ENCODE results near the gene MLLT6.

Gene MLLT6

GRCh38 chr17:38712593-38712992 lies 7.5 kb downstream of the MLLT6 start:
- TF ChIP-seq CTCF (IDR thresholded peaks at IDR 0.05; ENCODE audit: extremely low read depth, insufficient read depth, missing control alignments) = no peak
- in situ Hi-C loops (cut with MboI; ENCODE audit: low pct_unique_long_range_greater_than_20kb, low sequenced_read_pairs, unreplicated experiment) = no loop called here
- no peak for DNase-seq (ENCODE audit: low spot score)

- in situ Hi-C loops (cut with MboI; ENCODE audit: low pct_unique_long_range_greater_than_20kb, low sequenced_read_pairs, unreplicated experiment) = no loop called here
- TF ChIP-seq CTCF (IDR thresholded peaks at IDR 0.05; ENCODE audit: extremely low read depth, insufficient read depth, missing control alignments) = no peak
- no peak for DNase-seq (ENCODE audit: low spot score)
These were observed 8.5 kb downstream of the MLLT6 start for GRCh38 chr17:38713456-38714075.

GRCh38 chr17:38715216-38715943 lies 10.3 kb downstream of the MLLT6 start:
- no peak for TF ChIP-seq CTCF (IDR thresholded peaks at IDR 0.05; ENCODE audit: extremely low read depth, insufficient read depth, missing control alignments)
- DNase-seq (ENCODE audit: low spot score) = no peak
- in situ Hi-C loops (cut with MboI; ENCODE audit: low pct_unique_long_range_greater_than_20kb, low sequenced_read_pairs, unreplicated experiment) = no loop called here

- no peak for TF ChIP-seq CTCF (IDR thresholded peaks at IDR 0.05; ENCODE audit: extremely low read depth, insufficient read depth, missing control alignments)
- in situ Hi-C loops (cut with MboI; ENCODE audit: low pct_unique_long_range_greater_than_20kb, low sequenced_read_pairs, unreplicated experiment) = no loop called here
- no peak for DNase-seq (ENCODE audit: low spot score)
These were observed 11.4 kb downstream of the MLLT6 start for GRCh38 chr17:38716368-38717005.

GRCh38 chr17:38717139-38717745 lies 12.2 kb downstream of the MLLT6 start:
- DNase-seq (ENCODE audit: low spot score) = no peak
- no peak for TF ChIP-seq CTCF (IDR thresholded peaks at IDR 0.05; ENCODE audit: extremely low read depth, insufficient read depth, missing control alignments)
- in situ Hi-C loops (cut with MboI; ENCODE audit: low pct_unique_long_range_greater_than_20kb, low sequenced_read_pairs, unreplicated experiment) = no loop called here

- no peak for DNase-seq (ENCODE audit: low spot score)
- TF ChIP-seq CTCF (IDR thresholded peaks at IDR 0.05; ENCODE audit: extremely low read depth, insufficient read depth, missing control alignments) = no peak
- in situ Hi-C loops (cut with MboI; ENCODE audit: low pct_unique_long_range_greater_than_20kb, low sequenced_read_pairs, unreplicated experiment) = no loop called here
These were observed 14.3 kb downstream of the MLLT6 start for GRCh38 chr17:38719289-38719942.

Data from GM13977 (cell line).